Loucy (cell line): Measurements from ENCODE around the gene ANKRD33B.

Experiments used
- H2AFZ ChIP-seq: fragments of 200-600 bp; sonication (generic); 2 replicates; pipeline ENCODE4 v1.6.0; 2016; ENCODE audit warnings: antibody characterized with exemption, mild to moderate bottlenecking, low read length, moderate library complexity
- H3F3A ChIP-seq: fragments of 200-600 bp; 2 replicates; pipeline ENCODE4 v1.6.0; 2016; ENCODE audit warnings: antibody characterized with exemption, low read depth, mild to moderate bottlenecking
- H3K27me3 ChIP-seq: fragments of 200-600 bp; sonication (generic); 2 replicates; pipeline ENCODE4 v1.6.1; 2014; ENCODE audit warnings: low read length, mild to moderate bottlenecking; ENCODE audit not compliant: insufficient read depth, poor library complexity, severe bottlenecking
- H3K36me3 ChIP-seq: fragments of 200-600 bp; sonication (generic); 2 replicates; pipeline ENCODE4 v1.6.1; 2016; ENCODE audit warnings: low read length; ENCODE audit not compliant: insufficient read depth
- H3K4me1 ChIP-seq: fragments of 200-600 bp; sonication (generic); 2 replicates; pipeline ENCODE4 v1.5.1; 2014; ENCODE audit warnings: low read length, mild to moderate bottlenecking; ENCODE audit not compliant: insufficient read depth, poor library complexity, severe bottlenecking
- H3K4me2 ChIP-seq: fragments of 200-600 bp; sonication (generic); 2 replicates; pipeline ENCODE4 v1.6.0; 2014; ENCODE audit warnings: antibody characterized with exemption, low read length, low read depth, mild to moderate bottlenecking; ENCODE audit not compliant: poor library complexity, severe bottlenecking
- H3K4me3 ChIP-seq: fragments of 200-600 bp; sonication (generic); 2 replicates; pipeline ENCODE4 v1.5.1; 2014; ENCODE audit warnings: low read length, mild to moderate bottlenecking, mixed read lengths; ENCODE audit not compliant: poor library complexity, severe bottlenecking
- H3K79me2 ChIP-seq: fragments of 200-600 bp; sonication (generic); 2 replicates; pipeline ENCODE4 v1.6.1; 2014; ENCODE audit warnings: low read length; ENCODE audit not compliant: insufficient read depth
- H3K9ac ChIP-seq: fragments of 200-600 bp; sonication (generic); 2 replicates; pipeline ENCODE4 v1.6.0; 2014; ENCODE audit warnings: mild to moderate bottlenecking, low read depth, low read length, moderate library complexity; ENCODE audit not compliant: poor library complexity, severe bottlenecking
- H3K9me2 ChIP-seq: fragments of 200-600 bp; sonication (generic); replicated peaks from 2 replicates; pipeline ENCODE4 v1.6.1; 2016; ENCODE audit warnings: low read depth, low read length, mixed read lengths
- H3K9me3 ChIP-seq: fragments of 200-600 bp; sonication (generic); 2 replicates; pipeline ENCODE4 v1.6.1; 2014; ENCODE audit warnings: mild to moderate bottlenecking, antibody characterized with exemption, low read length, low read depth; ENCODE audit not compliant: insufficient read depth
- H4K20me1 ChIP-seq: fragments of 200-600 bp; sonication (generic); 2 replicates; pipeline ENCODE4 v1.6.0; 2014; ENCODE audit warnings: antibody characterized with exemption, low read length, mild to moderate bottlenecking; ENCODE audit not compliant: insufficient read depth, poor library complexity, severe bottlenecking
- CTCF ChIP-seq: fragments of 200-600 bp; sonication (generic); conservative IDR thresholded peaks from 2 replicates; pipeline ENCODE4 v1.5.1; 2014; ENCODE audit warnings: mild to moderate bottlenecking, antibody characterized with exemption, low read length
- EZH2phosphoT487 ChIP-seq: fragments of 200-600 bp; IDR thresholded peaks from 2 replicates; pipeline ENCODE4 v1.6.1; 2018; ENCODE audit warnings: antibody characterized with exemption, mild to moderate bottlenecking, moderate library complexity, borderline replicate concordance

ANKRD33B gene

GRCh38 chr5:10585518-10585915, 21.6 kb downstream of the ANKRD33B start:
- no peak overlapping the region for H3K4me3 ChIP-seq
- H3K27me3 ChIP-seq, result no peaks in the 10 kb centered on the region
- H3K9ac ChIP-seq, result no peak overlapping the region
- H3K79me2 ChIP-seq, result no peaks in the 10 kb centered on the region
- H4K20me1 ChIP-seq, result no peaks in the 10 kb centered on the region
- H3K9me3 ChIP-seq, result no peaks in the 10 kb centered on the region
- H3K4me2 ChIP-seq, result no peak overlapping the region
- TF ChIP-seq CTCF (no peak), EZH2phosphoT487 (no peak)
- no peak overlapping the region for H2AFZ ChIP-seq
- H3K9me2 ChIP-seq, result no peaks in the 10 kb centered on the region
- no peaks in the 10 kb centered on the region for H3K36me3 ChIP-seq
- peaks cover 42% of the 10 kb centered on the region for H3K4me1 ChIP-seq
- H3F3A ChIP-seq, result no peaks in the 10 kb centered on the region

- Histone ChIP-seq H3K4me3 (no peak overlapping the region), H3K36me3 (no peaks in the 10 kb centered on the region), H3K9ac (no peak overlapping the region), H3K9me2 (no peaks in the 10 kb centered on the region), H4K20me1 (no peaks in the 10 kb centered on the region), H3K79me2 (no peaks in the 10 kb centered on the region), H3F3A (no peaks in the 10 kb centered on the region), H3K4me1 (peaks cover 47% of the 10 kb centered on the region), H2AFZ (no peak overlapping the region), H3K27me3 (no peaks in the 10 kb centered on the region), H3K9me3 (no peaks in the 10 kb centered on the region), H3K4me2 (no peak overlapping the region)
- TF ChIP-seq EZH2phosphoT487 (no peak), CTCF (no peak)
Observed at GRCh38 chr5:10586008-10586407, 22.1 kb downstream of the ANKRD33B start.

- Histone ChIP-seq H3K9me2 (no peaks in the 10 kb centered on the region), H3K4me1 (peaks cover 52% of the 10 kb centered on the region), H2AFZ (no peak overlapping the region), H3F3A (no peaks in the 10 kb centered on the region), H3K27me3 (no peaks in the 10 kb centered on the region), H3K36me3 (no peaks in the 10 kb centered on the region), H3K4me2 (no peak overlapping the region), H3K9ac (no peak overlapping the region), H3K4me3 (no peak overlapping the region), H4K20me1 (no peaks in the 10 kb centered on the region), H3K9me3 (no peaks in the 10 kb centered on the region), H3K79me2 (no peaks in the 10 kb centered on the region)
- TF ChIP-seq CTCF (no peak), EZH2phosphoT487 (no peak)
Observed at GRCh38 chr5:10586555-10586954, 22.7 kb downstream of the ANKRD33B start.
